ENCODE data around the gene ZFC3H1.

ZFC3H1 gene

GRCh38 chr12:71626768-71627167 lies 36.9 kb downstream of the ZFC3H1 start:
- TF ChIP-seq CTCF (IDR thresholded peaks at IDR 0.05; ENCODE audit: low read depth, low read length, missing control alignments): no peak
- in situ Hi-C loops (cut with HindIII; ENCODE audit: low sequenced_read_pairs): no loop called here
- no peak overlapping the region for H3K4me3 ChIP-seq (ENCODE audit: low read depth, low read length)
- no peak for DNase-seq (ENCODE audit: low read depth)

- H3K4me3 ChIP-seq (ENCODE audit: low read depth, low read length): no peak overlapping the region
- TF ChIP-seq CTCF (IDR thresholded peaks at IDR 0.05; ENCODE audit: low read depth, low read length, missing control alignments): no peak
- in situ Hi-C loops (cut with HindIII; ENCODE audit: low sequenced_read_pairs): no loop called here
- no peak for DNase-seq (ENCODE audit: low read depth)
Observed at GRCh38 chr12:71626098-71626497, 37.5 kb downstream of the ZFC3H1 start.

GRCh38 chr12:71625476-71625875 lies 38.2 kb downstream of the ZFC3H1 start:
- in situ Hi-C loops (cut with HindIII; ENCODE audit: low sequenced_read_pairs): no loop called here
- no peak for TF ChIP-seq CTCF (IDR thresholded peaks at IDR 0.05; ENCODE audit: low read depth, low read length, missing control alignments)
- no peak overlapping the region for H3K4me3 ChIP-seq (ENCODE audit: low read depth, low read length)
- no peak for DNase-seq (ENCODE audit: low read depth)

- no peak for TF ChIP-seq CTCF (IDR thresholded peaks at IDR 0.05; ENCODE audit: low read depth, low read length, missing control alignments)
- in situ Hi-C loops (cut with HindIII; ENCODE audit: low sequenced_read_pairs): loop anchor here (5.0 kb wide), 2 partner anchors 40 to 95 kb away; partner anchors contain the start of genes THAP2 and ZFC3H1
Observed at GRCh38 chr12:71621938-71622337, 41.7 kb downstream of the ZFC3H1 start.

GRCh38 chr12:71610031-71610795 lies 53.4 kb downstream of the ZFC3H1 start:
- no peak for TF ChIP-seq CTCF (IDR thresholded peaks at IDR 0.05; ENCODE audit: low read depth, low read length, missing control alignments)
- H3K4me3 ChIP-seq (ENCODE audit: low read depth, low read length): no peak overlapping the region
- DNase-seq (ENCODE audit: low read depth): no peak
- in situ Hi-C loops (cut with HindIII; ENCODE audit: low sequenced_read_pairs): no loop called here

More at GRCh38 chr12:71621938-71622337, 41.7 kb downstream of the ZFC3H1 start:
- H3K4me3 ChIP-seq (ENCODE audit: low read depth, low read length): no peak overlapping the region
- DNase-seq (ENCODE audit: low read depth): no peak

- DNase-seq (ENCODE audit: low read depth): no peak
- in situ Hi-C loops (cut with HindIII; ENCODE audit: low sequenced_read_pairs): no loop called here
- no peak overlapping the region for H3K4me3 ChIP-seq (ENCODE audit: low read depth, low read length)
- TF ChIP-seq CTCF (IDR thresholded peaks at IDR 0.05; ENCODE audit: low read depth, low read length, missing control alignments): no peak
Observed at GRCh38 chr12:71607494-71608330, 55.9 kb downstream of the ZFC3H1 start.

Measured in astrocyte of the cerebellum (primary cell).